ENCODE data around the gene GRB2.

DNA sequence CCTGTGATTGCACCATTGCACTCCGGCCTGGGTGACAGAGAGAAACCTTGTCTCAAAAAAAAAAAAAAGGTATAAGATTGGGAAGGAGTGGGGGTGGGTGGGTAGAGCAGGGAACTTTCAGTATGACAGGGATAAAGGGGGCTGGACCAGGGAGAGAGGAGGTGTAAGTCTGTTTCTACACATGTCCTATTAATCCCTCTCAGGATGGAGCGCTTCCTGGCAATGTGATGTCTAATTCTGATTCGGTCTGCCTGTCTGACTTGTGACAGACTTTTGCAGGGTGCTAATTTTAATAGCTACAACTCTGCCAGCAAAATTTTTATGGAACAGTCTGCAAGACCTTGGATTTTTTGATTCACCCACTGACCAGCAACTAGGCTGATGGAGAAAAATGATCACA is 62.5 kb downstream of the GRB2 start:
- TF ChIP-seq, protein P1, sequence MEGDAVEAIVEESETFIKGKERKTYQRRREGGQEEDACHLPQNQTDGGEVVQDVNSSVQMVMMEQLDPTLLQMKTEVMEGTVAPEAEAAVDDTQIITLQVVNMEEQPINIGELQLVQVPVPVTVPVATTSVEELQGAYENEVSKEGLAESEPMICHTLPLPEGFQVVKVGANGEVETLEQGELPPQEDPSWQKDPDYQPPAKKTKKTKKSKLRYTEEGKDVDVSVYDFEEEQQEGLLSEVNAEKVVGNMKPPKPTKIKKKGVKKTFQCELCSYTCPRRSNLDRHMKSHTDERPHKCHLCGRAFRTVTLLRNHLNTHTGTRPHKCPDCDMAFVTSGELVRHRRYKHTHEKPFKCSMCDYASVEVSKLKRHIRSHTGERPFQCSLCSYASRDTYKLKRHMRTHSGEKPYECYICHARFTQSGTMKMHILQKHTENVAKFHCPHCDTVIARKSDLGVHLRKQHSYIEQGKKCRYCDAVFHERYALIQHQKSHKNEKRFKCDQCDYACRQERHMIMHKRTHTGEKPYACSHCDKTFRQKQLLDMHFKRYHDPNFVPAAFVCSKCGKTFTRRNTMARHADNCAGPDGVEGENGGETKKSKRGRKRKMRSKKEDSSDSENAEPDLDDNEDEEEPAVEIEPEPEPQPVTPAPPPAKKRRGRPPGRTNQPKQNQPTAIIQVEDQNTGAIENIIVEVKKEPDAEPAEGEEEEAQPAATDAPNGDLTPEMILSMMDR (IDR thresholded peaks at IDR 0.05) = no peak
- TF ChIP-seq POLR2A (IDR thresholded peaks at IDR 0.05) = no peak
